Fibroblast of skin of left biceps (primary cell): ENCODE measurements around the gene SPDYE4.
A peak's percentile ranks its signal among the peaks of the same experiment; 100 is the strongest.

Experiments
- DNase-seq, 2 experiments: peaks; one replicate each; pipeline ENCODE4 v3.0.0-alpha.2; 2013; ENCODE audit warnings: low read depth in 2 of 2

The SPDYE4 gene

GRCh38 chr17:8712698-8713097 is 45.6 kb downstream of the SPDYE4 start:
- DNase-seq: no peak

- no peak for DNase-seq
Measured at GRCh38 chr17:8711291-8711690, 47.1 kb downstream of the SPDYE4 start.

- no peak for DNase-seq
Measured at GRCh38 chr17:8710813-8711212, 47.5 kb downstream of the SPDYE4 start.

- DNase-seq: no peak
Measured at GRCh38 chr17:8709006-8709405, 49.3 kb downstream of the SPDYE4 start.

GRCh38 chr17:8708025-8708461 is 50.3 kb downstream of the SPDYE4 start:
- DNase-seq: no peak

- DNase-seq: peak in 1 of 2 experiments; percentile 61
Measured at GRCh38 chr17:8707332-8708024, 50.9 kb downstream of the SPDYE4 start.

DNA sequence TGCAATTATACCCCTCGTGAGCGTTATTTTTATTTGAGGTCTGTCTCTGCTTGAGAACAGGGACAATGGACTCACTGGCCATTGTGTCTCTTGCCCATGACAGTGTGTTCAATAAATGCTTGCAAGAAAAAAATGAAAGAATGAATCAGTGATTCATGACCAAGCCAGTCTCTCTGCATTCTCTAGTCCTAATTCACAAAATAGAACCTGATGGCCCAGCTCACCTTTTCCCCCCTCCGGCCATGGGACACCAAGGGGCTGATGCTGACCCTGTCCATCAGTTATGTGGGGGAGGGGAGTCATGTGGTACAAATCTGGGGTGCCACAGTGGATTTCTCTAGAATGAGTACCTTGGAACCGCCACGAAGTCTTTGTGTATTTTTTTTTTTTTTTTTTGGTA is 51.9 kb downstream of the SPDYE4 start:
- DNase-seq: no peak

DNA sequence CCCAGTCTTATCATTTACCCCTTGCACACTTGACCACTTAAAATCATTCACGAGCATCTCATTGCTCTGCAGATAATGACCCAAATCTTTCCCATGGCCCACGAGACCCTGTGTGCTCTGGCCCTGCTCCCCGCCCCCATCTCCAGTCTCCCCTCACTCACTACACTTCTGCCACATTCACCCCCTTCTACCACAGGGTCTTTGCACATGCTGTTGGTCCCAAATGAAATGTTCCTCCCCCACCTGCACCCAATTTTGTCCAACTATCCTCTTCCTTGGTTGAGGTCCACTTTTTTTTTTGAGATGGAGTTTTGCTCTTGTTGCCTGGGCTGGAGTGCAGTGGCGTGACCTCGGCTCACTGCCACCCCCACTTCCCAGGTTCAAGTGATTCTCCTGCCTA is 52.9 kb downstream of the SPDYE4 start:
- no peak for DNase-seq

GRCh38 chr17:8703001-8703400 is 55.3 kb downstream of the SPDYE4 start:
- no peak for DNase-seq

DNA sequence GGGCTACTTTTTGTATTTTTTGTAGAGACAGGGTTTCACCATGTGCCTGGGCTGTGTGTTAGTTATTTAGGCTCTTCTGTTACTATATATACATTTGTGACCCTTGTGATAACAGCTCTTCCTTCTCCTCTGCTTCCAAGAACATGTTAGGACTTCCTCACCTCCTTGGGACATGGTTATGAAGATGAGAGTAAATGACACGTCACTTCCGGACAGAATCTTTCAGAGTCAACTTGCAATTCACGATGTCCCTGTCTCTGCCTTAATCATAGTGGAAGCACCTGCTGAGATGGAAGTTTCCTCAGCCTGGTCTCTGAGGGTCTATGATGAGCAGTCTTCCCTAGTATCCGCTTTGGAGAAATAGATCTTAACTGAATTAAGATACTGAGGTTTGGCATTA is 56.6 kb downstream of the SPDYE4 start:
- DNase-seq: no peak

- DNase-seq: no peak
Measured at GRCh38 chr17:8701221-8701620, 57.1 kb downstream of the SPDYE4 start.
